ENCODE results near the gene ARFGEF2. TPM values are rescaled to one million over a fixed set of nuclear protein-coding genes. Genes with fewer than 3 reads are reported as not detected.
A peak's percentile ranks its signal among the peaks of the same experiment; 100 is the strongest.

ARFGEF2 gene
- polyA plus RNA-seq, 1 donor (not counting 4 experiments of a cell fraction or from before 2014, with no cell fraction given) = 19.2 TPM

DNA sequence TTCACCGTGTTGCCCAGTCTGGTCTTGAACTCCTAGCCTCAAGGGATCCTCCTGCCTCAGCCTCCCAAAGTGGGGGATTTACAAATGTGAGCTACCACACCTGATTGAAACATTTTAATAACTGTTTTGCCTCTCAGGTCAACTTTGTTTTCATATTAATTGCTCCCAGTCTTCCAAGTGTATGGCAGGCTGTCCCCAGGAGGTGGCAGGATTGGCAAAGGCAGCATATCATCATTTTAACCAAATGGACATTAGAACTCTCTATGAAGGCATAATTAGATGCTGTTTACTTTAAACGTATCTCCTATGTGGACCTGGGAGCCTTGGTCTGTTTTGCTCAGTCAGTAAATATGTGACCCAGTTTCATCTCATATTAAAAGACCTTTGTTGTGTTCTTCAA, 65.4 kb downstream of the ARFGEF2 start:
- no peaks in the 10 kb centered on the region for H3K79me2 ChIP-seq (ENCODE audit: control insufficient read depth, insufficient read depth, low read length)
- FAIRE-seq (no peak), DNase-seq (ENCODE audit: low read depth, low spot score) (no peak)
- H3K4me1 ChIP-seq (ENCODE audit: control insufficient read depth, extremely low read depth, insufficient read depth, low read length) = peaks cover 15% of the 10 kb centered on the region
- H2AFZ ChIP-seq (ENCODE audit: control insufficient read depth, low read length) = no peak overlapping the region
- no peaks in the 10 kb centered on the region for H4K20me1 ChIP-seq (ENCODE audit: control insufficient read depth, extremely low read depth, insufficient read depth, low read length)
- no peak overlapping the region for H3K4me3 ChIP-seq (ENCODE audit: control insufficient read depth in 2 of 3, extremely low read depth in 1 of 3, insufficient read depth in 2 of 3, low read depth in 1 of 3, low read length in 3 of 3)
- H3K9me1 ChIP-seq (ENCODE audit: control insufficient read depth, extremely low read depth, insufficient read depth, low read length) = peaks cover 2% of the 10 kb centered on the region
- no peak overlapping the region for H3K4me2 ChIP-seq (ENCODE audit: control insufficient read depth, extremely low read depth, insufficient read depth, low read depth, low read length)
- peaks cover 28 to 31% of the 10 kb centered on the region in 2 experiments for H3K36me3 ChIP-seq (ENCODE audit: control insufficient read depth in 2 of 2, extremely low read depth in 1 of 2, insufficient read depth in 2 of 2, low read length in 2 of 2)
- H3K27ac ChIP-seq (ENCODE audit: control insufficient read depth, insufficient read depth, low read length) = no peak overlapping the region
- dilution Hi-C loops (cut with MboI; ENCODE audit: extremely low pct_ligation_motif_present, low sequenced_read_pairs) = no loop called here
- no peak overlapping the region for H3K9ac ChIP-seq (ENCODE audit: control insufficient read depth, extremely low read depth, insufficient read depth, low read length)
- H3K27me3 ChIP-seq (ENCODE audit: control insufficient read depth, extremely low read depth, insufficient read depth, low read length) = no peaks in the 10 kb centered on the region
- no peak for TF ChIP-seq EZH2 (IDR thresholded peaks at IDR 0.05; ENCODE audit: low read length)
- TF ChIP-seq, protein P1, sequence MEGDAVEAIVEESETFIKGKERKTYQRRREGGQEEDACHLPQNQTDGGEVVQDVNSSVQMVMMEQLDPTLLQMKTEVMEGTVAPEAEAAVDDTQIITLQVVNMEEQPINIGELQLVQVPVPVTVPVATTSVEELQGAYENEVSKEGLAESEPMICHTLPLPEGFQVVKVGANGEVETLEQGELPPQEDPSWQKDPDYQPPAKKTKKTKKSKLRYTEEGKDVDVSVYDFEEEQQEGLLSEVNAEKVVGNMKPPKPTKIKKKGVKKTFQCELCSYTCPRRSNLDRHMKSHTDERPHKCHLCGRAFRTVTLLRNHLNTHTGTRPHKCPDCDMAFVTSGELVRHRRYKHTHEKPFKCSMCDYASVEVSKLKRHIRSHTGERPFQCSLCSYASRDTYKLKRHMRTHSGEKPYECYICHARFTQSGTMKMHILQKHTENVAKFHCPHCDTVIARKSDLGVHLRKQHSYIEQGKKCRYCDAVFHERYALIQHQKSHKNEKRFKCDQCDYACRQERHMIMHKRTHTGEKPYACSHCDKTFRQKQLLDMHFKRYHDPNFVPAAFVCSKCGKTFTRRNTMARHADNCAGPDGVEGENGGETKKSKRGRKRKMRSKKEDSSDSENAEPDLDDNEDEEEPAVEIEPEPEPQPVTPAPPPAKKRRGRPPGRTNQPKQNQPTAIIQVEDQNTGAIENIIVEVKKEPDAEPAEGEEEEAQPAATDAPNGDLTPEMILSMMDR (optimal IDR thresholded peaks at IDR 0.05 in 1 of 3, IDR thresholded peaks at IDR 0.05 in 1 of 3, conservative IDR thresholded peaks at IDR 0.05 in 1 of 3; ENCODE audit: extremely low read depth in 1 of 3, insufficient read depth in 2 of 3, low read length in 3 of 3) = peak; percentile 28 to 41 (median 32)
- H3K9me3 ChIP-seq (ENCODE audit: control insufficient read depth, low read depth, low read length) = peaks cover 3% of the 10 kb centered on the region

DNA sequence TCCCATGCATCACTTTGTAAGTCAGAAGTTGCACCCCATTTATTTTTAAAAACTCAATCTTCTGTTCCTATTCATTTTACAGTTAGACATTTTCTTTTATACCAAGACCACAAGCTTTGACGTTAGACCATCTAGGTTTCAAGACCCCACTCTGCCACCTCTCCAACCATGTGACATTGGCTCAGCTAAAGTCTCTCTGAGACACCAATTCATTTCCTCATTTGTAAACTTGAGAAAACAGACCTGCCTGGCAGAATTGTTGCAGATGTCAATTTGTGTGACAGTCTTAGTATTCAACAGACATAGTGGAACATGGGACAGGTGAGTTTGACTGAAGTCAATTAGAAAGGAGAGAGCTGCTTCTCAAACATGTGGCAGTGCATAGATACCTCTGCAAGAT, 69.0 kb downstream of the ARFGEF2 start:
- Histone ChIP-seq H3K79me2 (ENCODE audit: control insufficient read depth, insufficient read depth, low read length) (no peaks in the 10 kb centered on the region), H3K4me3 (ENCODE audit: control insufficient read depth in 2 of 3, extremely low read depth in 1 of 3, insufficient read depth in 2 of 3, low read depth in 1 of 3, low read length in 3 of 3) (no peak overlapping the region), H3K9ac (ENCODE audit: control insufficient read depth, extremely low read depth, insufficient read depth, low read length) (no peak overlapping the region), H3K27ac (ENCODE audit: control insufficient read depth, insufficient read depth, low read length) (no peak overlapping the region), H3K9me1 (ENCODE audit: control insufficient read depth, extremely low read depth, insufficient read depth, low read length) (no peaks in the 10 kb centered on the region), H3K4me1 (ENCODE audit: control insufficient read depth, extremely low read depth, insufficient read depth, low read length) (peaks cover 5% of the 10 kb centered on the region), H3K27me3 (ENCODE audit: control insufficient read depth, extremely low read depth, insufficient read depth, low read length) (no peaks in the 10 kb centered on the region), H3K36me3 (ENCODE audit: control insufficient read depth in 2 of 2, extremely low read depth in 1 of 2, insufficient read depth in 2 of 2, low read length in 2 of 2) (peaks cover 25 to 31% of the 10 kb centered on the region in 2 experiments), H3K9me3 (ENCODE audit: control insufficient read depth, low read depth, low read length) (no peaks in the 10 kb centered on the region), H2AFZ (ENCODE audit: control insufficient read depth, low read length) (no peak overlapping the region), H4K20me1 (ENCODE audit: control insufficient read depth, extremely low read depth, insufficient read depth, low read length) (no peaks in the 10 kb centered on the region), H3K4me2 (ENCODE audit: control insufficient read depth, extremely low read depth, insufficient read depth, low read depth, low read length) (no peak overlapping the region)
- TF ChIP-seq, protein P1 (optimal IDR thresholded peaks at IDR 0.05 in 1 of 3, IDR thresholded peaks at IDR 0.05 in 1 of 3, conservative IDR thresholded peaks at IDR 0.05 in 1 of 3; ENCODE audit: extremely low read depth in 1 of 3, insufficient read depth in 2 of 3, low read length in 3 of 3) = no peak
- TF ChIP-seq EZH2 (IDR thresholded peaks at IDR 0.05; ENCODE audit: low read length) = no peak
- dilution Hi-C loops (cut with MboI; ENCODE audit: extremely low pct_ligation_motif_present, low sequenced_read_pairs) = no loop called here
- DNase-seq (ENCODE audit: low read depth, low spot score) (no peak), FAIRE-seq (no peak)

Measured in keratinocyte (primary cell).